ENCODE results near the gene GALNTL6. TPM values are rescaled to one million over a fixed set of nuclear protein-coding genes. Genes with fewer than 3 reads are reported as not detected.

Gene GALNTL6
- total and polyA plus RNA-seq, 9 of the 15 experiments (the other 6 are each of a cell fraction or from before 2014, with no cell fraction given), result 0.18 to 0.50 (median 0.29) TPM

- TF ChIP-seq USF2 (CRISPR knock-in tag; IDR thresholded peaks at IDR 0.05) (no peak), OTX1 (CRISPR knock-in tag; IDR thresholded peaks at IDR 0.05) (no peak), ZNF644 (tag; IDR thresholded peaks at IDR 0.05; ENCODE audit: low read depth) (no peak), NFRKB (IDR thresholded peaks at IDR 0.05; ENCODE audit: low read depth) (no peak), SMC3 (conservative IDR thresholded peaks at IDR 0.05; ENCODE audit: insufficient read depth, low read depth, low read length) (no peak), NRF1 (conservative IDR thresholded peaks at IDR 0.05 in 1 of 2, IDR thresholded peaks at IDR 0.05 in 1 of 2) (no peak), PATZ1 (CRISPR knock-in tag; IDR thresholded peaks at IDR 0.05; ENCODE audit: borderline replicate concordance) (no peak), USF1 (CRISPR knock-in tag; IDR thresholded peaks at IDR 0.05) (no peak), MIER1 (IDR thresholded peaks at IDR 0.05; ENCODE audit: low read depth) (no peak)
These were observed 1211.0 kb downstream of the GALNTL6 start (continued) for GRCh38 chr4:173024203-173024602.

Data from K562 (cell line).